Endometrium (tissue), 2 donors: ENCODE results near the gene SURF6.
"Not testable (repeated sequence)": the region's sequence is repeated elsewhere in the genome, so short reads cannot be mapped to it uniquely, and the experiment has no call there.

Experiments used
- FAIRE-seq: peaks from 2 replicates; lab custom pipeline; 2012; peaks lifted over from hg19 to GRCh38; lab: Jason Lieb, UNC
- donor health status: control.
- donor health status: control.

The SURF6 gene

GRCh38 chr9:133285252-133285775, 50.7 kb downstream of the SURF6 start:
- FAIRE-seq = no peak

GRCh38 chr9:133284362-133284761, 51.6 kb downstream of the SURF6 start:
- FAIRE-seq = no peak

- not testable (repeated sequence) for FAIRE-seq
Measured at GRCh38 chr9:133283255-133284032, 52.5 kb downstream of the SURF6 start.

- FAIRE-seq = no peak
Measured at GRCh38 chr9:133282464-133283238, 53.3 kb downstream of the SURF6 start.

- FAIRE-seq = no peak
Measured at GRCh38 chr9:133280392-133280791, 55.6 kb downstream of the SURF6 start.
